Liver (tissue), 3 donors: ENCODE measurements around the gene UBFD1.
A peak's percentile ranks its signal among the peaks of the same experiment; 100 is the strongest.

Experiments
- ATF3 ChIP-seq: IDR thresholded peaks from 2 replicates; pipeline ENCODE4 v1.6.1; 2016; ENCODE audit warnings: antibody characterized with exemption
- CTCF ChIP-seq: fragments of 150-350 bp; IDR thresholded peaks from 2 replicates; pipeline ENCODE4 v1.5.1; 2017; ENCODE audit warnings: improper control_type of control experiment, low read depth, low read length; ENCODE audit not compliant: missing input control
- EGR1 ChIP-seq, 2 donors: IDR thresholded peaks; 2 replicates each; pipeline ENCODE4 v1.6.1; 2016 to 2018; ENCODE audit warnings: antibody characterized with exemption in 2 of 2, low read depth in 2 of 2
- GABPA ChIP-seq, 2 donors: IDR thresholded peaks in 1 of 2; conservative IDR thresholded peaks in 1 of 2; 2 replicates each; pipeline ENCODE4 v1.6.1; 2016; ENCODE audit warnings: antibody characterized with exemption in 2 of 2, mild to moderate bottlenecking in 1 of 2, moderate library complexity in 1 of 2
- HNF4A ChIP-seq, 2 donors: conservative IDR thresholded peaks; 2 replicates each; pipeline ENCODE4 v1.6.1; 2016; ENCODE audit warnings: antibody characterized with exemption in 2 of 2, mild to moderate bottlenecking in 2 of 2
- HNF4G ChIP-seq: IDR thresholded peaks from 2 replicates; pipeline ENCODE4 v1.6.1; 2016; ENCODE audit warnings: antibody characterized with exemption
- MAX ChIP-seq: IDR thresholded peaks from 2 replicates; pipeline ENCODE4 v1.6.1; 2016; ENCODE audit warnings: antibody characterized with exemption
- RAD21 ChIP-seq, 2 donors: IDR thresholded peaks; 2 replicates each; pipeline ENCODE4 v1.6.1; 2016; ENCODE audit warnings: antibody characterized with exemption in 2 of 2, mild to moderate bottlenecking in 2 of 2
- REST ChIP-seq: IDR thresholded peaks from 2 replicates; pipeline ENCODE4 v1.6.1; 2016; ENCODE audit warnings: antibody characterized with exemption, mild to moderate bottlenecking
- RXRA ChIP-seq, 2 donors: IDR thresholded peaks; 2 replicates each; pipeline ENCODE4 v1.6.1; 2017 to 2018; ENCODE audit warnings: antibody characterized with exemption in 2 of 2, mild to moderate bottlenecking in 1 of 2
- SP1 ChIP-seq: IDR thresholded peaks from 2 replicates; pipeline ENCODE4 v1.6.1; 2018; ENCODE audit warnings: antibody characterized with exemption, mild to moderate bottlenecking
- TAF1 ChIP-seq: conservative IDR thresholded peaks from 2 replicates; pipeline ENCODE4 v1.6.1; 2016; ENCODE audit warnings: antibody characterized with exemption, mild to moderate bottlenecking
- ZBTB33 ChIP-seq: IDR thresholded peaks from 2 replicates; pipeline ENCODE4 v1.6.1; 2016; ENCODE audit warnings: antibody characterized with exemption
- donor health status: healthy.
- donor health status: healthy.

- TF ChIP-seq REST (no peak), TAF1 (no peak), CTCF (no peak), RAD21 (IDR thresholded peaks at IDR 0.05) (no peak), ZBTB33 (no peak), HNF4G (no peak), EGR1 (IDR thresholded peaks at IDR 0.05; ENCODE audit: low read depth in 2 of 2) (no peak), HNF4A (conservative IDR thresholded peaks at IDR 0.05) (peak; percentile 24 to 62), MAX (no peak), SP1 (peak; percentile 29), RXRA (IDR thresholded peaks at IDR 0.05) (peak; percentile 12 to 68), ATF3 (no peak), GABPA (IDR thresholded peaks at IDR 0.05 in 1 of 2, conservative IDR thresholded peaks at IDR 0.05 in 1 of 2) (no peak)
Measured at GRCh38 chr16:23539984-23540816, 17.3 kb upstream of the UBFD1 start.
